SW 1271 (cell line): ENCODE measurements around the gene TEX22.

Experiments
- DNase-seq, 2 experiments: peaks; one replicate each; lab custom pipeline; 2025; lab: John Stamatoyannopoulos, UW

TEX22 gene

DNA sequence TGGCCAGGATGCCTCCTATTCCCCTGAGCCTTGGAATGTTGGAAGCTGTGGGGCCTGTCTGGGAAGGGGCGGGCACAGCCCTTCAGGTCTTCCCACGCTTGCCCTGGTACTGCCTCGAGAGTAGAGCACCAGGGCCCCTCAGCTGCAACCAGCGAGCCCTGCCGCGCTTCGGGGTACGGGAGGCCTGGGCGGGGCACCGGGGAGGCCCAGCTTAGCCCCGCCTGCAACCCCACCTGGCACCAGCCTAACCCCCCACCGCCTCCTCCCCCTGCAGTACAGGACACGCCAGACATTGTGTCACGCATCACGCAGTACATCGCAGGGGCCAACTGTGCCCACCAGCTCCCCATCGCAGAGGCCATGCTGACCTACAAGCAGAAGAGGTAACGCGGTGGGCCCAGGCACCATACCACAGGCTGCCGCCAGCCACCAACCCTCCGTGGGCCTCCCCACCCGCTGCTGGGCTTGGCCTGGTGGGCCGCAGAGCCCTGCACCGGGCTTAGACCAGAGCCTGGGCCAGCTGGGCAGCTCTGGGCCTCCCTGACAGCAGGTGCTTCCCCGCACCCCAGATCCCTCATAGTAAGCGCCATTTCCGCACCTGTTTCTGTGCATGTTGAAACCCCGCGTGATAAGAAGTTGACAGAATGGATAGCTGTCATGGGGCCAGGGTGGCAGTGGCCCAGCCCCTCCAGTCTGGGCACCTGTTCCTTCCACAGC, 13.6 kb upstream of the TEX22 start:
- DNase-seq, result no peak

DNA sequence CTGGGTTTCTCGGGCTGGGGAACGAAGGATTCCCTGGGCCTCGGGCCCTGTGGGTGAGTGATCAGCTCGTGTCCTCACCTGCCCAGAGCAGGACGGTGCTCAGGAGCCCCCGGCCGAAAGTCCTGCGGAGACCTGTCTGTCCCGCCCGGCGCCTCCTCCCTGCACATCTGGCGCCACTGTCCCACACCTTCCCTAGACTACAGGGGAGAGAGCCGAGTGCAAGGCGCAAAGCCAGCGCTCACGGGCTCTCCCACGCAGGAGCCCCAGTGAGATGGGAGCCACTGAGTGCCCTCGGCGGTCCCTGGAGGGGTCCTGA, 13.1 kb upstream of the TEX22 start:
- DNase-seq, result no peak

DNA sequence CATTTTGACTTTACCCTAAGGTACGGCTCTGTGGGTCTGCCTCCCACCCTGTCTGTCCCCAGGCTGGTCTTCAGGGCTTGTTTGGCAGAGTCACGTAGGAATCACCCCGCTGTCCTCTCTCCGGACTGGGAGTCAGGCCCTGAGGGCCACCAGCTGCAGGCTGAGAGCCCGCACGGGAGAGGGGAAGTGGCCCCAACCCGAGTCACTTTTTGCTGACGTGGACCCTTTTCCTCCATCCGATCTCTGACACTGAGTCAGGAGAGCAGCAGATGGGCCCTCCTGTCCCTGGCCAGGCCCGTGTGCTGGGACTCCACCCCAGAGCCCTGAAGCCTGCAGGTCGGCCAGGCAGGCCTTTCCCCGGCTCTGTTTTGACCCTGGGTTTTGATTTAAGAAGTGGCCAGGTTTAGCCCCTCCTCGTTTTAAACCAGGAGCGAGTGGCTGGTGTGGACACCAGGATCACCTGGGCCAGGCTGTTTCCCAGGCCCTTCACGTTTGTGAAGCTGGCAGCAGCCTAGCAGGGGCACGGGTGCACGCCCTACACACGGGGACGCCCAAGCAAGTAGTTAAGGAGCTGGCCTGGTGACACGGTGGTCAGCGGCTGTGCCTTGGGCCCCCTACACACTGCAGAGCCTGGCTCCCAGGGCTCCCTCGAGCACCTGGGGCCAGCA, 12.5 kb upstream of the TEX22 start:
- DNase-seq, result no peak

DNA sequence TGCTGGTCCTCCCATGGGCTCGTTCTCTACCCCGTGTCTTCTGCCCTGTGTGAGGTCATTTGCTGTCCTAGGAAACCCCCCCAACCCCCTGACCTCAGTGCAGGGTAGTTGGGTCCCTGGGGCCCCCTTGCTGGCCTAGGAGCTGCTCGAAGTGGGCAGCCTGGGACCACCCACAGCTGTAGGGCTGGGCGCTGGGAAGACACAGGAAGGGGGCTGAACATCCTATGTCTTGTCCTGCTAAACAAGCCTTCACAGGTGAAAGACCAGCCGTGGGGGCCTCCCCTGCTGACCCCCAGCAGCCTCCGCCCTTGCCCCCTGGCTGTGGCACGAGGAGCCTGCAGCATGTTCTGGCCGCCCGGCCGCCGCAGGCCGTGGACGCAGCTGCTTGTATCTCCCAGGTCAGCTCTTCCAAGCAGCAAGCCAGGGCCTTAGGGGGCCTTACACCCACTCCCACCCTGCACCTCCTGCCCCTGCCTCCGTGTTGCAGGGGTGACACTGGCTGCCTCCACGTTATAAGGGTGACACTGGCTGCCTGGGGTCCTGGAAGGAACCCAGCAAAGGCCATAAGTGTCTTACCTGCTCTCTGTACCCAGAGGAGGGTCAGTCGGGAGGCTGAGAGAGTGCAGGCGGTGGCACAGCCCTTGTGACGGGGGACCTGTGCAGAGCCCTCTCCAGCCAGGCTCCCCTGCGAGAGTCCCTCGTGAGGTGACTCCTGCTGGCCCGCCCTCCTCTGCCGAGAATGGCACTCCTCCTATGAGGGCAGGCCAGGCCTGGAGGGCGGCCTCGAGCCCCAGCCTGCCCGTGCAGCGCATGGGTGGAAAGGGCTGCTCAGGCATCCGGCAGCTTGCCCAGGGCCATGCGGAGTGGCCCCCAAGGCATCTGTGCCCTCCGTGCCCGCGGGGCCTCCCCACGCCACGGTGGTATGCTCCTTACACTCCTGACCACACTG, 11.5 kb upstream of the TEX22 start:
- DNase-seq, result no peak

DNA sequence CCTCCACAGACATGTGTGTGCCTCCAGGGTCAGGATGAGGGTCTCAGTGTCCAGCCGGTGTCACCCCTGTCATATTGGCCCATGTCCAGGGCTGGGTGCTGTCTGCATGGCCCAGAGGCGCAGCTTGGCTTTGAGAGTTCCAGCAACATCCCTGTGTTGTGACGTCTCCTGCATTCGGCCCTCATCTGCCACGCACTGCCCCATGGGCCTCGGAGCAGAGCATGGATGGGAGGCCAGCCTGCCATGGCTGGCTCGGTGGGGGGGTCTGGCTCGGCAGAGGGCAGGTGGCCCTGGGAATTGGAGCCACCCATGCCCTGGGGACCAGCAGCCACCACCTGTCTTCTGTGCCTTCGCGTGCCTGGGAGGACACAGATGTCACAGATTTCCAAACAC, 10.8 kb upstream of the TEX22 start:
- DNase-seq, result no peak

DNA sequence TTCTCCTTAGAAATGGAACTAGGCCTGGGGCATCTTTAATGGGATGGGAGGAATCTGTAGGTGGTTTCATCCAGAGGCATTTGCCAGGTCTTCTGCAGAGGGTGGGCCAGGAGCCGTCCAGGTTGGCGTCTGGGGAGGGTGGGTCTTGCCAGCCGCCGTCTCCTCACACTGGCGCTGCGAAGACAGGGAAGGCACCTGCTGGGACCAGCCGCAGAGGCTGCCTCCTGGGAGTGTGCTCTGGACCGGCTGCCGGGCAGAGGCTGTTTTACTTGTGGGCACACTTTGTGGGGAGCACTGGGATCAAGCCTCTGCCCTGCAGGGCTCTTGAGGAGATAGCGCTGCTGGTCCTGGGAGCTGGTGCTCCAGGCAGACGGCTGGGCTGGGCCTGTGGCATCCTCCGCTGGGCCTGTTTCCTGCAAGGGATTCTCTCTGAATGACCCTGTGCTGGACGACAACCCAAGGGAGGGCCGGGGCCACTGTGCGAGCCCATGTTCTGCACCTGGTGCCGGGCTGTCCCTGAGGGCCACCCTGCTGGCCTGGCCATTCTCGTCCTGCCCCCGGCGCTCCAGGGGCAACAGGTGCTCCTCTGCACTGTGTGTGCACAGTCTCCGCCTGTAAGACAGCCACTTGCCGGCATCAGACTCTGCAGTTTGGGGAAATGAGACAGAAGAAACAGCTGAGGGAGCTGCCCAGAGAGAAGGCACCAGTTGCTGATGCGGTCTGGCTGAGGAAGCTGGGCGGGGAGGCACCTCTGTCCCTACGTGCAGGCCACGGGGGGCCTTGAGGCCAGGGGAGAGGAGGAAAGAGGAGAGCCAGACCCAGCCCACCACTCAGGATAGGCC, 10.0 kb upstream of the TEX22 start:
- no peak for DNase-seq

DNA sequence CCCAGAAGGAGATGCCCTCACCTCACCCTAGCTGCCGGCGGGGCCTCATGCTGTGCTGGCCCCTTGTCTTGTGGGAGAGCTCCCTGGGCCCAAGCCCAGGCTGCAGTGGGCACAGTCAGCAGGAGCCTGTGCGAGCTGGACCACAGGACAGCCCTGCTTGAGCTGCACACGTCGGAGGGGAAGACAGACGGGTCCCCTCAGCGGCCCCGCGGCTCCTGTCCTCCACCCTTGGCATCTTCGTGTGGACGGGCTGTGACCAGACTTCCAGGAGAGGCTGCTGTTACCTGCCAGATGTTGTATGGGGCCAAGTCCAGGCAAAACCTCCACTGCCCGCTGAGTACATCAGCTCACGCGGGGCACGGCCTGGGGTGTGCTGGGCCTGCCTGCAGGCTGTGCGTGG, 9.4 kb upstream of the TEX22 start:
- DNase-seq, result no peak

DNA sequence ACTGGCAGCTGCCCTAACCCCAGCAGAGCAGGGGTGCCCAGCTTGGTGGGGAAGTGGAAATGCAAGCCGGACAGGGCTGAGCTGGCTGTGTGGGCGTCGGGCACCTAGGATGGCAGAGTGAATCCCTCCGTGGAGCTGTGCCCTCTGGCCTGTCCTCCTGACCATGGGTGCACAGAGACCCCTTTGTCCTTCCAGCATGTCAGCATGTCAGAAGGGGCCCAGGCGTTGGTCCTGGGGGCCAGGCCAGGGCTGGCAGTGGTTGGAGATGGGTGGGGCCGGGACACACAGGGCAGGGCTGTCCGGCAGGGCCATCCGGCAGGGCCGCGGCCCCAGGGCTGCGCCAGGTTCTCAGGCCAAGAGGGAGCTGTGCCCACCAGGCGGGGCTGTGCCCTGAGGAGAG, 8.8 kb upstream of the TEX22 start:
- no peak for DNase-seq

DNA sequence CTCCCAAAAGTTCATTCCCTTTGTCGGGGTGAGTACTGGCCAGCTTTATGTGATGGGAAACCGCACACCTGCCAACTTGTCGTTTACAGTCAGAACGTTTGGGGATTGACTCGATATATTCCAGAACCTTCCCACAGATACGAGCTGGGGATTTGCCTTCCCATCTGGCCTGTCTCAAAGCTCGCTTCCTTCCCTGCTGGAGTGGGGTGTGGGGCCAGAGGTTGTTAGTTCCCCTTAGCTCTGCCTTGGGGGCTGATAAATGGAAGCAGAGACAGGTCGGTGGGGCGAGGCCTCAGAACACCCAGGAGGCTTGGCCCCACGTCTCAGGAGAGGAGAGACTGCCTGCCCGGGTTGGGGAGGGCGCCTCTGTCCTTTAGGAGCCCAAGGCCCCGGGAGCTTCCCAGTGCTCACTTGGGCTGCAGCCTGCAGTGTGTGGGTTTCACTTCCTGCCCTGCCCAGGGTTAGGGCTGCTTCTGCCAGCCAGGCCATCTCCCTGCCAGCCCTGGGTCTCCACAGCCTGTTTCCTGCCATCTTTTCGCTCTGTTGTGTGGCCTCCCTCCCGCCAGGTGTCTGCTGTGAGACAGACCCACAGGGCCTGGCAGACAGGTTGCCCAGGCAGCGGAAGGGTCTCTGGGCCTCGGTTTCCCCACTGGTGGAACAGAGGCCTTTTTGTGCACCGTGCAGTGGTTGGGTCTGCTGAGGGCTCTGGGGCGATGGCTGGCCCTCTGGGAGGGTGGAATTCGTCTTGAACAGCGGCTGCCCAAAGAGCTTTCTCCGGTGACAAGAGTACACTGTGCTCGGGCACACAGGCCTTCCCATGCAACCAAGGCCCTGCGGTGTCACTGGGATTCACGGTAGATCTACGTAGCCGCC, 8.1 kb upstream of the TEX22 start:
- no peak for DNase-seq

DNA sequence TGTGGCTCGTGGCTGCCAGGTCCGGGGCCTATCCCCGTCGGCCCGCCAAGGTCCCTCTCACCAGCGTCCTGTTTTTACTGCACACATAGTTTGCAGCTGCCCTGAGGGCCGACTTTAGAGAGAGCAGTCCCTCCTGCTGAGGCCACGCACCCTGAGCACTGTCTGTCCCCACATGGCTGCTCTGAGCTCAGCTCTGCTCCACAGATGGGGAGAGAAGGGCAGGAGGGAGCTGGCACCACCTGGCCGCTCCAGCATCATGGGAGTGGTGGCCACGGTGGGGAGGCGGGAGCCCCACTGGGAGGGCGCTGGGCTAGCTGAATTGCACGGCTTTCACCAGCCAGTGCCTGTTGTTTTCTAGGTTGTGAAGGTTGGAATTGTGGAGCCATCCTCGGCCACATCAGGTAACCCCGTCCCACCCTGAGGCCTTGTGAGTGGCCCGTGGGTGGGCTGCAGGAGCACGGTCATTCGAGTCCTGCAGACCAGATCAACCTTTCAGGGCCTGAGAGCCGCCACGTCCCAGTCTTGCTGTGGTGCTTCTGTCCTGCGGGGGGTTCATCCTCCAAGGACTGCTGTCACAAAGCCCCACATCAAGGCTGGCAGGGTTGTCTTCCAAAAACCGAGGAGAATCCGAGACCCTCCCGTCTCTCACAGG, 7.4 kb upstream of the TEX22 start:
- DNase-seq, result no peak

DNA sequence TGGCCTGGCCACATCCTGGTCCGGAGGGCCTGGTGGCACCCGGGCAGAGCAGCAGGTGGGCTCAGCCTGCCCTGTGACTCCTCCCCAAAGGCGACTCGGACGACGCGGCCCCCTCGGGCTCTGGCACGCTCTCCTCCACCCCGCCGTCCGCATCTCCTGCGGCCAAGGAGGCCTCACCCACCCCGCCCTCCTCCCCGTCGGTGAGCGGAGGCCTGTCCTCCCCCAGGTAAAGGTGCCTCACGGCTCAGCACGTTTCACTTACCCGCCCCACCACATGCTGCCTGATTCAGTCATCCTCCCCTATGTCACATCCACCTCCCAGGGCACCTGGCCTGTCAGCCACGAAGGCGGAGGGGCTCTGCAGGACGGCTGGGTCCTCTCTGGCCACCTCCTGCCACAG, 6.8 kb upstream of the TEX22 start:
- no peak for DNase-seq

DNA sequence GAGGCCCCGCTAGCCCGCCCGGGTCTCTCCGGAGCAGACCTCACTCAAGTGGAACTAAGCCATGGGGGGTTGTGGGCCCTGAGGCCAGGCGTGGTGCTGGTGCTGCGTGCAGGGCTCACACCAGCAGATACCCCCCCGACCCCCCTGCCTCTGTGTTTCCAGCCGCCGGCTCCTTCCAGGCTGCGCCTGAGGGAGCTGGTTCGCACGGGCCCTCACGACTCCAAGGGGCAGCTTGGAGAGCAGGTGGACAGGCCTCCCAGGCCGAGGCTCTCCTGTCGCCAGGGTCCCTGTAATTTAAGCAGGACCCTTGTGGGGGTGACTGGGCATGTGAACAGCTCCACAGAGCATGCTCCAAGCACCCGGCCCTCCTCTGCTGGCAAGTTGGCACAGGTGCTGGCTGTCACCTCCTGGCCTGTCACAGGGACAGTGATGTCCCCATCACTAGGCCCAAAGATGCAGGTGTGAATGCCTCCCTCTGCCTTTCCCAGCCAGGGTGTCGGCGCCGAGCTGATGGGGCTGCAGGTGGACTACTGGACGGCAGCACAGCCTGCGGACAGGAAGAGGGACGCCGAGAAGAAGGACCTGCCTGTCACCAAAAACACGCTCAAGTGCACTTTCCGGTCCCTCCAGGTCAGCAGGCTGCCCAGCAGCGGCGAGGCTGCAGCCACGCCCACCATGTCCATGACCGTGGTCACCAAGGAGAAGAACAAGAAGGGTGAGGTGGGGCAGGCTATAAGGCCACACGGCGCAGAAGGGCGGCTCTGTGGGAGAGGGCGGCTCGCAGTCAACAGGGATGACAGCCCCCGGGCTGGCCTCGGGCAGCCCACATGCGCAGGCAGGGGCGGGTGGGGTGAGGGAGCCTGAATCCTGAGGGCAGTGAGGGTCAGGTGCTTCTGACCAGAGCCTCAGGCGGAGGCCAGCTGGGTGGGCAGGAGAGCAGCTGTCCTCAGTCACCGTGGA, 5.9 kb upstream of the TEX22 start:
- DNase-seq, result no peak

DNA sequence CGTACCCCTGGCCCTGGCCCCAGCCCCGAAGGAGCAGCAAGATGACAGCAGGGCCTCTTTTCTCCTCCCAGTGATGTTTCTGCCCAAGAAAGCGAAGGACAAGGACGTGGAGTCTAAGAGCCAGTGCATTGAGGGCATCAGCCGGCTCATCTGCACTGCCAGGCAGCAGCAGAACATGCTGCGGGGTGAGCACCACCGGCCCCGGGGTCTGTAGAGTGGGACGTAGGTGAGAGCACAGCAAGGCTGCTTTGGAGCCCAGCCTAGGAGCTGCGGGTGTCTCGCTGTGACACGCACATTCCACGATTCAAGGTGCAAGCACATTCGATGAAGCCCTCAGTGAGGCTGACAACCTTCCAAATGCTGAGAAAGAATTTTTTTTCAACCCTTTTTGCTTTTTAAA, 5.2 kb upstream of the TEX22 start:
- DNase-seq, result no peak

DNA sequence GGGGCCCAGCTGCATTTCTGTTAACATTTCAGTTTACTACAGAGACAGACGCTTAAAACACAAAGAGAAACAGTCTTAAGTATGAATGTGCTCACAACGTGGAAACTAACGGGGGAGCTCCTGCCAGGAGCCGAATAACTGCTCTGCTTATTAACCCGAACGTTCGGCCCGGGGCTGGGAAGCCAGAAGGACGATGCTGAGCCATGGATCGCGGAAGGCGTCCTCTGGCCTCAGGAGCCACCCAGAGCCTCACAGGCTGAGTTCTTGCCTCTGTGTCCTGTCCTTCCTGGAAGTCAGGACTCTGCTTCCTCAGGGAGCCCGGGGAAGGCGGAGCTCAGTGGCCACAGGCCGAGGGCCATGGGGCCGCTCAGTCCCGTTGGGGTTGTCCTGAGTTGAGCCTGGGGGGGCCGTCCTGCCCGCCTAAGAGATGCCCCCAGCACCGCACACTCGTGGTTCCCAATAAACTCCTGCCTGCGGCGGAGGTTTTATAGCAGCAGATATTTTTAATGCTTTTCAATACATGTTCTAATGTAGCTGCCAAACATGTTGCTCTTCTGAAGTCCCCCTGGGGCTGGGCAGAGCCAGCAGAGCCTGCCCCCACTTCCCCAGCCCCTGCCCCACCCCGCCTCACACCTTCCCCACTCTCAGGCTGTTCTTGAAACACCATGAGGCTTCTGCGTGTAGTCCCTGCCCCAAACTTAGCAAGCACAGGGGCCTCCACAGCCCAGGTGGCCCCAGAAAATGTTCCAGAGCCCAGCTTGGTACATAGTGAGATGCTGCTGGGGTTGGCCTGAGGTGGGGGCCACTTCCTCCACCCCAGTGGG, 3.4 kb upstream of the TEX22 start:
- DNase-seq, result no peak

DNA sequence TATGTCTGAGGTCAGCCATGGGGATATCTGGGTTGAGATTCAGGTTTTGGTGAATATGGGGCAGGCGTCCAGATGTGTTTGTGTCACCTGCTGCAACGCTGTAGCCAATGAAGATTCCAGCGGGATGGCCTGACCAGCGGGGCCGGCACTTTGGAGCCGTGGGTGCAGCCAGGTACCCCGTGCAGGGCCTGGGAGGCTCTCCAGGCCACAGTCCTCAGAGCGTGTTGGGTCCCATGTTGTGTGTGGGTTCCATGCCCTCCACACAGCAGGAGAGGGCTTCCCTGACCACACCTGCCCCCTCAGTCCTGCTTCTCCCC, 2.8 kb upstream of the TEX22 start:
- DNase-seq, result no peak

DNA sequence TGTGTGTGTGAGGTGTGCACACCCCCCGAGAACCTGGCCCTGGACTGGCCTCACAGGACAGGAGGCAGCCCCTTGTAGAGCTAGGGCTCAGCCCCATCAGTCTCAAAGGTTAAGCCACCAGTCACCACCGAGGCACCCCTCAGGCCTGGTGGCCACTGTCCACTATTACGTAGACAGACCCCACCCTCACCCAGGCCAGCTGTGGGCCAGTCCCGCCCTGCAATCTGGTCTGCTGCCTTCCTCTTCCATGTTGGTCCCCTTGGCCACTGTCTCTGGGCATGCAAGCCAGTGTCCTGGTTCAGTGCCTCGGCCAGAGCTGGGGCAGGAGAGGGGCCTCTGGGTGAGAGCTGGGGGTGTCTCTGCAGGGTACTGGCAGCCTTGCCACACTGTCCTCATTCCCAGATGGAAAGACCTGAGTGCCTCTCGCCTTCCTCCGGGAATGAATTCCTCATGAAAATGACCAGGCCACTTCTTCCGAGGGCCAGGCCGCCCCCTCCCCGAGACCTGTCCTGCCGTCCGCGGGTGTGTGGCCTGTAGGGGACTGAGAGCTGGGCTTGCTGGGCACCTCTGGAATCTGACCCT, 897 bp upstream of the TEX22 start:
- no peak for DNase-seq

DNA sequence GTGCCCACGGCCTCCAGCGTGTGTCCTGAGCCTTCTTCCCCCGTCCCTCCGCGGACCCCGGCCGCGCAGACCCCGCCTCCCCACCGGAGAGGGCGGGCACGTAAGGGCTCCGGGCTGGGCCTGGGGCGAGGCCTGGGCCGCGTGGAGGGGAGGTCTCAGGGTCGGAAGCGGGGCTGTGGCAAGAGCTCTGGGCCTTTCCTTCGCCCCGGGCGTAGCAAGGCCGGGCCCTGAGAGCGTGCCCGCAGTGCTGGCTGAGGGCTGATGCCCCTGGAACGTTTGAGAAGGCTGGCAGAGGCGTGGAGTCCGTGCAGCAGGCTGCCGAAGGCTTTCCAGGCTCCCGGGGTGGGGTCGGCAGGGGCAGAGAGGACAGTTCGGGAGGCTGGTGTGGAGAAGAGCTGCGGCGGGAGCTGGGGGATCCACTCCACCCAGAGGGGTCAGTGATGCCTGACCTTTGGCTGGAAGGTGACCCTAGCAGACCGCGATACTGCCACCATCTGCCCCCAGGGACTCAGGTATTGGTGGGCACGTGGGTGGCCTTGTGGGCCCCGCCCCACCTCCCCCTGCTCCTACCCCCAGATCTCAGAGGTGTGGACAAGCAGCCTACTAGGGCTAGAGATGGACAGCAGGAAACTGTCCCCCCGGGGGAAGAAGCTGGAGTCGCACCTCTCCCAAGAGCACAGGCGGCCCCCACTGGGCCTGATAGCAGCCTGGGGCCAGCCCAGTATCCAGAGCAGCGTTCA, 558 bp downstream of the TEX22 start:
- no peak for DNase-seq

DNA sequence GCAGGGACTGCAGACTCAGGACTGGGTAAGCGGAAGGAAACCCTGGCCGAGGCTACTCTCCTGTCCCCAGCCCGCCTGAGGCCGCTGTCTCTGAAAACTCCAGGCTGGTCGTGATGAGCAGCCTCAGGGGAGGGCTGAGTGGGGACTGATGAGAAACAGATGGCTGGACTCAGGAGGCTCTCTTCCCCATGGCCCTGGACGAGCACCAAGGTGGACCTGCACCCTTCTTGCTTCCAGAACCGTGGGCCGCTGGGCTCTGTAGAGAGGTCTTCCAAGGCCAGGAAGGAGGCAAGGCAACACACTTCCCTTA, 1.1 kb downstream of the TEX22 start:
- no peak for DNase-seq
